SIG-M5 treated with dmso at 0.1 percent for 504 hours (cell line): ENCODE data around the gene SNAI3.

Experiments used
- DNase-seq: peaks from one replicate; lab custom pipeline; 2025; ENCODE audit not compliant: unreplicated experiment; lab: John Stamatoyannopoulos, UW

SNAI3 gene

DNA sequence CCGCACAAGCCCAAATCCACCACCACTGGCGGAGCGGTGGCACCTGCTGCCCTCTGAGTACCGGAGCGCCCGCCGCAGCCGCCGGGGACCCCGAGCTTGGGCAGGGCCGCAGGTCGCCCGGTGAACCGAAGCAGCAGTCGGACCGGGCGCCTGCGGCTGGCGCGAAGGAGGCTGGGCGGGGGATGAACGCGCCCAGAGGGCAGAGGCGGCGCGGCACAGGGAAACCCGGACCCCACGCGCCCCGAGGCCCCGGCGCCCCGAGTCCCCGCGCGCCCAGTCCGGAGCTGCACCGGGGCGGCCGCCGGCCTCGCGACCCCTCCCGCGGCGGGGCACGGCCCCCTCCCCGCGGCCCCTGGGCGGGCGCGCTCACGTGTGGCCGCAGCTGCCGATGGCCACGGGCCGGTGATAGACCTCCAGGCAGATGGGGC lies 19.5 kb upstream of the SNAI3 start:
- DNase-seq: no peak

DNA sequence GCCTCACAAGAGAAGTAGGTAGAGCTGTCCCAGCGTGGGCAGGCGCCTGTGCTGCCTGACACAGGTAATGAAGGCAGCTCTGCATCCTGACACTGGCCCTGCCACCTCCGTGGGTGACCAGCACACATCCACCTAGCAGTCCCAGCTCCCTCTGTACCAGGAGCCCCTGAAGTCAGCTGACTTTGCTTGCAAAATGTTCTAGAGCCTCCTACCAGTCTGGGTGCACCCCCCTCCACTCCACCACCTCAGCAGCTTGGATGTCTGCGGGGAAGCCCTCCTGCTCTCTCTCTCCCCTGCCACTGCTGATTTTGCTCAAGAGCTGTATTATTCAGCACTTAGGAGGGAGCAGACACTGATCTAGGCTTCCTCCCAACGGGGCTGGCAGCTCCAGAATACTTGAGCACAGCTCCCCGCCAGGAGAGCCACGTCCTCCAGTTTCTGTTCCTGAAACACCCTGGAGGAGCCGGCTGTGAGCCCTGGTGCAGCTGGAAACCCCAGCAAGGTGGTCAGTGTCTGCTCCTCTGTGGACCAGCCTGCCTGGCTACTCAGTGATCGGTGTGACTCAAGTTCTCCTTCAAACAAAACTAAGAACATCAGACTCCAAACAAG lies 18.9 kb upstream of the SNAI3 start:
- peak; percentile 89 for DNase-seq

DNA sequence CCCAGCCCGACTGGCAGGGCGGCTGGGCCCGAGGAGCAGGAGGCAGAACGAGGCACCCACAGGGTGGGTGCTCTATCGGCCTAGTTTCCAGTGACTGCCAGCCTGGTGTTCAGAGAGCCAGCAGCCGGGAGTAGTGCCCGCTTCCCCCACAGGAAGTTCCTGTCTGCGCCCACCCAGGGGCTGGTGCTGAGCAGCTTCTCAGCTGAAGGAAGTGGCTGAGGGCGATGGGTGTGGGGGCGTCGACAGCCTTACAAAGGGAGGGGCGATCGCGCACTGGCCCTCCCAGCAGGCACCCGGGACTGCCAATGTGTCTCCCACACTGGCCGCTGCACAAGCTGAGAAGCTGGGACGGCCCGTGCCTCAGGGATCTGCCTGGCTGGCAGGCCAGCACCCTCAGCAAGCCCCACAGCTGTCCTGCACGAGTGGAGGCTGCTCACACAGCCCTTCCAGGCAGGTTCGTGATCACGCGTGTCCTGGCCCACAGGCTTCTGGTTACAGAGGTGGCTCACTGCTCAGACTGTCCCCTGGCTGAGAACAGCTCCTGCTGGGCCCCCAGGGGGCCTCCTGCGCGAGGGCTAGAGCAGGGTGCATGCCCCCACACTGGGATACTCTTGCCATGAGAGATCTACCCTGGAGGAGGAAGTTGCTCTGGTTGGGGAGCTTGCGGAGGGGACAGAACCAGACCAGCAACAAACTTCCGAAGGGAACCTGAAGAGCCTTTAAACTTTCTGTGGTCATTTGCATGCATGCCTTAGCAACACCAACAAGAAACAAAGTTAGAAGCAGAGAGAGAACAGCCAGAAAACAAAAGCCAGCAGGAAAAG lies 17.4 kb upstream of the SNAI3 start:
- peak; percentile 82 for DNase-seq

DNA sequence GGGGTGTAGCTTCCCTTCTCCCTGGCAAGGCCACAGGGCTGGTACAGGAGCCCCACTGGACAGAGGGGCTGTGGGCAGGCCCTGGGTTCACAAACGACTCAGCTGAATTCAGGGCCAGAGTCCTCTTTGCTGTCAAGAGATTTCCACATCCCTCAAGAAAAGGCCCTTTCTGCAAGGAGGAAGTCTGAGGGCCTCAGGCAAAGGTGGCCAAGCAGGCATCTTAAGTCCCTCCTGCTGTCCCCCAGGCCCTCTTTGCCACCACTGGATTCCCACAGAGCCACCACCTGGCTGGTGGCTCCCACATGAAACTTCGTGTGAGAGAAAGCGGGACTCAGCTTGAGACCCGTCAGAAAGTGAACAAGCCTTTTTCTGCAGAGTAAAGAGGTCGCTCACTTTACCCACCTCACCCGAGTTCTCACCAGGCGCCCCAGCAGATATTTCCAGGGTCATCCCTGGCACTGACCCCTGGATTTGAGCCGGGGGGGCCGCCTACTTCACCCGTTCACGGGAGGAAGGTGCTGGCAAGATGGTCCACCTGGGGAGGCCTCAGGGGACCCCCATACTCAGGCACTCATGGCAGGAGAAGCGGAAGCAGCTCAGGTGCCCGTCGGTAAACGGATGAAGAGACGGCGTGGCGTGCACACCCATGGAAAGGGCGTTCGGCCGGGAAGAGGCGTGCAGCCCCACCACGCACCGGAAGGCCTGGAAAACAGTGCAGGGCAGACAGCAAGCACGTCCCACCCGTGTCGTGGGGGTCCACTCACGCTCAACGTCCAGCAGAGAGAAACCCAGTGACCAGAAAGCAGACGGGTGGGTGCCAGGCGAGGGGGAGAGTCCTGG lies 16.3 kb upstream of the SNAI3 start:
- peak; percentile 40 for DNase-seq

DNA sequence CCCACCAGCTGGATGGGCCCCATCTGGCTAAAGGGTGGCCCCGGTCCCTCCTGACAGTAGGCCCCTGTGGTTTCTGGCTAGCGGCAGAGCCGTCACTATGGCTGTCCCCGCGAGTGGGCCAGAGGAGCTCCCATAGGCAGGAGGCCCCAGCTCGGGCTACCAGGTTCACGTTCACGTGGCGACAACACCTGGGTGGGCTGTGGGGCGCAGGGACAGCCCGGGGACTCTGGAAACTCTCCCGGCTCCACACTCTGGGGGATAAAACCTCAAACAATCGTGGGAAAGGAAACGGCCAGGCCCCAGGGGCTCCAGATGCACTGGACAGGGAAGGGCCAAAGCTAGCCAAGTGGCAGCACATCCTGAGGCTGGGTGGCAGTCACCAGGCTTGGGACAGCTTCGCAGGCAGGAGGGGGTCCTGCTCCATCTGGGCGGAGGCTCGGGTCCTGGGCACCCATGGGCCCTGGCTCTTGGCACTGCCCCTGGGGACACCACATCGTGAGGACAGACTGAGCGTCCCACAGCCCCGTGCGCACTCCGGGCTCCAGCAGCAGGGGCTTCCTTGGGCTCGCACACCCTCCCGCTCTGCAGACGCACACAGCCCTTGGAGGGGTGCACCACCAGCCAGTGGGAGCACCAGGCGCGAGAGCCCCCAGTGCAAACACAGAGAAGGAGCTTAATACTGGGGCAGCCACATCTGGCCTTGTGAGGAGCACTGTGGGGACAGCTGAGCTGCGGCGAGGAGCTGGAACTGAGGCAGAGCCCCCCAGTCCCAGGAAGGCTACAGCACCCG lies 15.5 kb upstream of the SNAI3 start:
- DNase-seq: no peak

DNA sequence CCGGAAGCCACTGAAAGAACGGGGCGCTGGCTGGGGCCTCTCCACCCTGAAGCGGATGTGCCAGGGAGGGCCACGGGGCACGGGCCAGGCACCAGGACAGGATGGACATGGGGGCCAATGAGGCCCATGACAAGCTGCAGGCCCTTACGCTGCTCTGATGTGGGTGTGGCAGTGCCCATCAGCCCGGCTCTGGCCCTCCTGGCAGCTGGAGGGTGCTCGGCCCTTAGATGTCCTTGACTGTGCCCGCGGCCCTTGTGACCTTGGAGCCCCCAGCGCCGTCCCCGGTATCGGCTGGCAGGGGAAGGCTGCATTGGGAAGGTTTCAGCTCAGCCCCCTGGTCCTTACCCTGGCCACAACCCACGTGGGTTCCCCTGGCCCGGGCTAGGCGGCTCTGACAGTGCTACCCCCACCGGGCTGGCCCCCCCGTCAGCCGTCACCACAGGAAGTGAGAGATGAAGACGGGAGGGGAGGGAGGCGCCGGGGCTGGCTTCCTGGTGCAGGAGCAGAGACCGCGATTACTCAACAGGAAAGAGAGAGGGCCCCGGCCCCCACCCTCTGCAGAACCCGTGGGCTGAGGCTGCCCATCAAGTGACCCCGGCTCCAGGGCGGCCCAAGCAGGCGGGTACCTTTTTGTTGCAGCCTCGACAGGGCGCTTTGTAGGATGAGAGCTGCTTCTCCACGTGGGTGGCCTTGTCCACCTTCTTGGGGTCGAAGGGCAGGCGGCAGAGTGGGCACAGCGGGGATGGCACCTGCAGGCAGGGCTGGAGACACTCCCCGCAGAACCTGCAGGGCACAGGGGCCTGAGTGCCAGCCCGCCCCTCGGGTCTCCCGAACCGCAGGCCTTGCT lies 14.6 kb upstream of the SNAI3 start:
- peak; percentile 90 for DNase-seq

DNA sequence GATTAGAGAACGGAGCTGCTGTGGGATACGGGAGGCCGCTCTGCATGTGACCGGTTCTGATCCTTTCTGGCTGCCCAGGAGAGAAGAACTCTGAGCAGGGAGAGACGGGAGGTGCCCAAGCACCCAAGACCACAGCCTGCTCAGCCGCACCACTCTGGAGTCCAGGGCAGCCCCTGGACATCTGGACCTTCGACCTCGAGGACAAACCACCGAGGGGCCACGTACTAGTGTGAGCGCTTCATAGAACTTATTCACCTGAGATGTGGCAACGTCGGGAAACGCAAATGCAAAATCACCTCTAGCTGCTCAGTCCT lies 14.0 kb upstream of the SNAI3 start:
- no peak for DNase-seq

DNA sequence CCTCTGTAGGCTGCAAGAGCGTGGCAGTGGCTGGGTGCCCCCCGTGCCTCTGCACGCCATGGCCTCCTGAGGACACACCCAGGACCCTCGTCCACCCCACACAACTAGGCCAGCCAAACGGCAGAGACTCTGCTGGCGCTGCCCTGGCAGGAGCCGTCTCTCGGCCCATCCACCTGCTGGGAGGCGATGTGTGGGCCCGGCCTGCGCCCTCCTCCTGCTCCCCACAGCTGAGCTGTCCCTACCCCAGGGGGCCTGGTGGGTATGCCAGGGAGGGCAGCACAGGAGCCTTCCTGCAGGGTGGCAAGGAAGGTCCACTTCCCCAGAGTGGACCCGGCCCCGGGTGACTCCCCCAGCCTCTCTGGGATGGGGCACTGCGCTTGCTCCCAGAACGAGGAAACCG lies 12.9 kb upstream of the SNAI3 start:
- DNase-seq: no peak

DNA sequence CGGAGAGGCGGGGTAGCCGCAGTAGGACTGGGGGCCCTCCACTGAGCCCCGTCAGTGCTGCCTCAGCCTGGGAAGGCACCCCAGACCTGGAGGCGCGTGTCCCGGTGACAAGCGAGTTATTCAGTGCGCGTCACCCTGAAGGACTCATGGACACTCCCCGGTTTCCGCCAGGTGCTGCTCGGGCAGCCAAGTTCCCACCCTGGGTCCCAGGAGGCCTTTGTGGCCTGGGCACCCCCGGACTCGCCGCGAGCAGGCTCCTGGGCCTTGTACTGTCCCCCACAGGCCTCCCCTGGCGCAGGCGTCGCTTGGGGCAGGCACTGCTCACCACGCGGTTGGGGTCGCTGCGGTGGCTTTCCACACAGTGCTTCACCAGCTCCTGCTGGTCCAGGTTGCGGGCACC lies 12.3 kb upstream of the SNAI3 start:
- DNase-seq: no peak

DNA sequence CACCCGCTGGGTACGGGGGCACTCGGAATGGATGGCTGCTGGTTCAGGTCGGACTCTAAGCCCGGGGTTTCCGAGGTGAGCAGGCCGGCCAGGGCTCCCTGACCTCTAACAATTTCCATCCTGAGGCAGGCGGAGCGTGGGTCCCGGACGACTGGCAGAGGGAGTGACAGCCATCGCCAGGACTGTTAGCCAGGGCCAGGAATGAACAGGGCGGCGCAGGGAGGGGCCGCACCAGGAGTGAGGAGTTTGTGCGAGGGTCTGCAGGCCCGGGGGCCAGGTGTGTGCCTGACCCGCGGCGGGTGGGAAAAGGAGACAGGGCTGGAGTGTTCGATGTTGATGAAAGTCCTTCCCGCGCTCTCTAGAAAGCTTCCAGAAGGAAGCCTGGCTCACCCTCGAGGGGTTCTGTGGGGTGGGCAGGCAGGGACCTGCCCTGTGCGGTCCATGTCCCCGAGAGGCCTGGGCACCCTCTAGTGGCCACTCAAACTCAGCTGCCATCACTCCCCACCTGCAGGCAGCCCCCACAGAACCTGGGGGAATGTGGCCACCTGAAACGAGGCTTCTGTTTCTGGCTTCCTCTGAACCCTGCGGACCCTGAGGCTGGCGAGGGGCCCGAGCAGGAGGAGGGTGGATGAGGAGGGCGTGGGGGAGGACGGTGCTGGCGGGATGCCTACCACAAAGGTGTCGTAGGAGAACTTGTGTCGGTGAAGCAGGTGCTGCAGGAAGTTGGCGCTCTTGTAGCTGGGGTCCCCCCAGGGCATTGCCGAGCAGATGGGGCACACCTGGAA lies 11.7 kb upstream of the SNAI3 start:
- DNase-seq: no peak

DNA sequence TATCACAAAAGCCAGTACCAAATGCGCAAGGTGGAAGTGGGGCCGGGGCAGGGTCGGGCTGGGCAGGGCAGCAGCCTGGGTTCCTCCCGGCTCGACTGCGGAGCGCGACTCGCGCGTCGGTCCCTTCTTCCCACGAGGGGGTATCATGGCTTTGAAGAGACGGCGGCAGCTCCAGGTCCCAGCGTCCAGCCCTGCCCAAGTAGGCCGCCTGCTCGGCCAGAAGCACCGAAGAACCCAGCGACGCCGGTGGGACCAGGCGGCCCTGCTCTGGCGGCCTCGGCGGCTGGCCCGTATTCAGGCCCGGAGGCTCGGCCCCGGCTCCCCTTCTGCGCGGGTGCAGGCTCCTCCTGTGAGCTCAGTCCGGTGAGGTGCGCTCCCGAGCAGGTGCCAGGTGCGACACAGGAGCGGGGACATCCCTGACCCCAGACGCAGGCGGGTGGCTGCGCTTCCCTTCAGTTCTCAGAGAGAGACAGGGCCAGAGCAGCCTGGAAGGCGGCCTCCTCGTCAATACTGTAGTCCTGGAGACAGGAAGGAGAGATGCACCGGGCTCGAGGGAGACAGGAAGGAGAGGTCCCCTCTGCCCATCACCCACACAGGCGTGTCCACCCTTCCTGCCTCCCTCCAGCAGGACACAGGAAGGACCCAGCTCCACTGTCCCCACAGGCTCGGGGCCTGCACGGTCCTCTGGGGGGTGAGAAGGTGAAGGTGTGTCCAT lies 11.0 kb upstream of the SNAI3 start:
- DNase-seq: no peak

DNA sequence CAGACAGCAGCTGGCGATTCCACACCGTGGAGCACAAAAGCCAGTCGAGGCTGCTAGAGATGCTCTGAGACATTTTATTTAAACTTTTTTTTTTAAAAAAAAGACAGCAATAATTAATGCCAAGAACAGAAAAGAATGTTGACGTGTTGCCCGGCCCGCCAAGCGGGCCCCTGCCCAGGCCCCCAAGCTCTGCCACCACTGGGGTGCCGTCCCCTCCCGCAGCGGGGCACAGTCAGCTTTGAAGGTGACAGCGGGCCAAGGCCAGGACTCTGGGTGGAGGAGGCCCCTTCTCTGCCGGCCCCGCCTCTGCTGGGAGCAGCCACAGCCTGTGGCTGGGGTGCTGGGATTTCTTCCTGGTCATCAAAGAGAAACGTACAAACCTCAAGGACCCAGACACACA lies 10.1 kb upstream of the SNAI3 start:
- DNase-seq: no peak

DNA sequence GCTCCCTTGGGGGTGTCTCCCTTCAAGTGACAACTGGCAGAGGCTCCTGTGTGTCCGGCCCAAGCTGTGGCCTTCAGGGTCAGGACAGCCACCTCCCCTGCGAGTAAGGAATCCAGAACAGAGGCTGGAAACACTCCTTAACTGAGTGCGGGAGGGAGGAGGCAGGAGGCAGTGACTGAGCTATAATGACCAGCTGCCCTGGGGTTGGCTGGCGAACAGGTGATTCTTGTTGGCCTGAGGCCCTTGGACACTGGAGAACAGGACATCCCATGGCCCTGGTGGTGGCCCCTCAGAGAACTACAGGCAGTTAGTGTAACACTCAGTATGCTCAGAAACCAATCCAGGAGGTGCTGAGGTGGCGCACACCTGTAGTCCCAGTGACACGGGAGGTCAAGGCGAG lies 9.4 kb upstream of the SNAI3 start:
- DNase-seq: no peak

DNA sequence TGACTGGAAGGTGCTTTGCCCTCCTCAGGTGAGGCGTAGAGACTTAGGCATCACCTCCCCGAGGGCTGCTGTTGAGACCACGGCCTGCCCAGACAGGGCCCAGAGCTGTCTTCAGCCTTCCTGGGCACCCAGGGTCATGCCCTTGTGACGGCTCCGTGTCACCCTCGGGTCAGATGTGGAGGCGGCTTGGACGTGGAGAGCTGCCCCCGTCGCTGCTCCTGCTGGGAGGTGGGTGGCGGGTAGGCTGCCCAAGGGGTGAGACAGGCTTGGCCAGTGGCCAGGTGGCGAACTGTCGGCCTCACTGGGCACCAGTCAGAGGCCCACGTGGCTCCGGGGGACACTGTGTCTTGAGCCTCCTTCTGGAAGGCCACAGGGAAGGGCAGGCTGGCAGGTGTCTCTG lies 8.9 kb upstream of the SNAI3 start:
- DNase-seq: no peak

DNA sequence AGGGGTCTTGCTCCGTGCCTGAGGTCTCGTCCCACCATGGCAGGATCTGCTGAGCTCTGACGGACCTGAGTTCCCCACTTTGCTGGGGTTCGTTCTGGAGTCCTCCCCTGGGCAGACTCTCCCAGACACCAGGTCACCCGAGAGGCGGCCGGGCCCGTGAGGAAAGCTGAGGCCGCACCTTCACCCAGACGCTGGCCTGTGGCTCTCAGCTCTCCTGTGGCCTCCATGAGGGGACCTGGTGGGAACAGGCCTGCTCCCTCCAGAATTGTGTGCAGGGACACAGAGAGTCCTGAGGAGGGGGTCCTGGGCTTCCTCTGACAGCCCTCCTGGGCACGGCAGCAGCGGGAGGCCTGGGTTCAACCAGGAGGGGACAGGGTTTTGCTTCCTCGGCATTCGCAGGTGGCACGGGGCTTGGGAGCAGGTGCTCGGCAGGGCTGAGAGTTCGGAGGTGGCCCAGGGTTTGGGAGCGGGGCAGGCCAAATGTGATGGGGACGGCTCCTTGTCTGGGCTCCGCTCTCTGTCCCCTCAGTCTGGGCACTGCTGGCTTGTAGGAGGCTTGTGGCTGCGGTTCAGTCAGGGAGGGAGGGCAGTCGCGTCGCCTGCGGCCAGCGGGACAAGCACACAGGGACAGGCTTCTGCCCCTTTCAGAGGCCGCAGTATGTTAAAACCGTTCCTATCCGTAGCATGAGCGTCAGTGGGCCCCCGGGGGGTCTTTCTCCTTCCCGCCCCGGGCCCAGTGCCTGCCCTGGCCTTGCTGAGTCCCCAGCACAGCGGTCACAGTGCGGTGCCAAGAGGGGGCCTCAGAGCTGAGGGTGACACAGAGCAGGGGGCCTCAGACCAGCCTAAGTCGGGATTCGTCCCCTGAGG lies 8.1 kb upstream of the SNAI3 start:
- DNase-seq: no peak

DNA sequence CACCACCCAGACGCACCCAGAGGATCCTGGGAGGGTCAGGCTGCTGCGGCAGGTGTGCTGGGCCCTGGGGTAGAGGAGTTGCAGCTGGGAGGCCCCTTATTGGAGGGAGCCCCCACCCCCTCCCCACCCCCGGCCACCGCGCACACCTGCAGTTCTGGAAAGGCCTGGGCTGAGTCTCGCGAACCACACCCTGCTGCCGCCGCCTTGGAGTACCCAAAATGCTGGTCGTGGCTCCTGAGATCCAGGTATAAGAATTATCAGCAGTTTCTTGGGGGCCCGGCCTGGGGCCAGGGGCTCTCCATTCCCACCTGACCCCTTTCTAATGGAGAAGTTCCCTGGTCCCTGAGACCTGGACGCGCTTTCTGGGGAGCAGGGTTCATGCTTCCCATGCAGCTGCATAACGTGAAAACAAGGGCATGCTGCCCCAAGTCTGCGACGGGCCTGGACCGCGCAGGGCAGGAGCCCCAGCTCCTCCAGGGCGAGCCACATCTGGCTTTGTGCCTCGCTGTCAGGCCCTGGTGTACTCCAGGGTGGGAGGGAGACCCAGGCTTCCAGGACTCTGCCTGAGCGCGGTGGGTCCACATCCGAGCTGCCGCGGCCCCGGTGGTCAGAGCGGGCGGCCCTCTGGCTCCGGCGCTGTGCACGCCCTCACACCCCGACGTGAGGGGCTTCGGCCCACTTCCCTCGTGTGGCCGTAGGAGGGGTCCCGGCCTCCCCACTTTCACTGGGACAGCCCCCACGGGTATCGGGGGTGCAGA lies 7.3 kb upstream of the SNAI3 start:
- DNase-seq: no peak

DNA sequence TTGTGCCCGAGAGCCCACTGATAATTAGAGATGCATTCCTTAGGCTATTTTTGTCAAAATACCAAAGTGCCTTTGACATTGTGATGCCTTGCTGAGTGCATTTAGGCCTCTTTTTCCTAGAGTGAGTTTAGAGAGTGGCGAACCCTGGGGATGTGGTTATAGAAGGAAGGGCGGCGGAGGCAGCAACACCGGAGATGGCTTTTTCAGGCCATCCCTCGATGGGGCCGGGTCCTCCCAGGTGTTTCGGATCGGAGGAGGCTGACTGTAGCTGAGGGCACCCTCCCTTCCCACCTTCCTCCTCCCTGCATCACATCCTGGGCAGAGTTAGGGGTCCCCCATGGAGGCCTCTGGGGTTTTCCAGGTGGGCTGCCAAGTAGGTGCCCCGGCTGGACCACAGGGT lies 6.6 kb upstream of the SNAI3 start:
- DNase-seq: no peak
